H4 (cell line): ENCODE measurements around the gene AUTS2. TPM values are rescaled to one million over a fixed set of nuclear protein-coding genes. Genes with fewer than 3 reads are reported as not detected.
A peak's percentile ranks its signal among the peaks of the same experiment; 100 is the strongest.

Experiments used
- DNase-seq: peaks from one replicate; pipeline ENCODE4 v3.0.0-alpha.2; 2015; ENCODE audit warnings: low spot score
- total RNA-seq: library from RNA; depleted of rRNA; stranded (reverse); fragments of >200 nt; shearing (Covaris generic); gene quantifications from 2 replicates; pipeline ENCODE4 v1.2.3, GENCODE V29; 2014

AUTS2 gene
- total RNA-seq, 1 experiment from 2014 or later: 4.1 TPM

DNA sequence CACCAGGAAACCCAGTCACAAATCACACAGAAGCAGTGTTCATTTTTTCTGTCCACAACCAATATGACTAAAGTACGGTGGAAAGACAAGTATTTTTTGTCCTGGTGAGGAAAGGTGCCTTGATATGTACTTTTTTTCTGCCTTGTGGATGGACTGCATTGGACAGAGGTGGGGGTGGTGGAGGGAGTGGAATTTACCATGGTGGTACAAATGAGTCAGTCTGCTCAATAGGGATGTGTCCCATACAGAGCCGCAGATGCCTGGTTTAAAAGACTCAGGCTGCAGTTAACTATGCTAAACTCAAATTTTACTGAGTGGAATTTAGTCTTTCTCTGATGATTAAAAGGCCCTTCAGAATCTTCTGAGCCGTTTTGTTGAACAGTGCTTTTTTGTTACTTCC lies 859.2 kb downstream of the AUTS2 start:
- no peak for DNase-seq

DNA sequence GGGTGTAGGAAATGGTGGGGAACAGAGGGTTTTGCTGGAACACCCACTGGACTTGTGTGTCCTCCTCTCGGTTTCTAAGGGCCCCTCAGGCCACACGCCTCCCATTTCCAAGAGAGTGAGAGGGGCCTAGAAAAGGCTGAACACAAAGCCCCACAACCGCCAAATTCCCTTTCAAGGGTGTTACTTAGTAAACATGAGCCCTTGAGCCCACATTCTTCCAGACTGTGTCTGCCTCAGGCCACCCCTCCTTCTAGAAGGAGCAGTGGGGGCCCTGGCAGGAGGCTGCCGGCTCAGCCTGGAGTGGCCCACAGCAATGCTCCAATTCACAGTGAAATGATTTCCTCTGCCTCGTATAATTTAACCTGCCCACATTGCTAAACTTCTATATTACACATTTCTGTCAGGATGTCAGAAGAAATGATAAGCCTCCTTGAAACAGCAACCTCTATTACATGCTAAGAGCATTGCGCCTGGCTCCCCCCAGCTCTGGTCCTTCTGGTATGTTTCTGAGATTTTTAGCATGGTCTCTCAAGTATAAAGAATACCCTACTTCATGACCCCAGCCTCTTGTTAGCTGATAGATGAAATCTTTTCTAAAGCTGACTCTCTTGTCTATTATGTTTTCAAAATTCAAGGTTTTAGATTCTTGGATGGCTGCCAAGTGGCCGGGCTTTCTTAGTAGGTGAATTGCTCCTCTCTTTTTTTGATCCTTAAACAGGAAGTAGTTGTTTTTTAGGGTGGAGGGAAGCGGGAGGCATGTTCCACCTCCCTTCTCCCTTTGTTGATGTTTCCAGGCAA lies 859.8 kb downstream of the AUTS2 start:
- DNase-seq: no peak

GRCh38 chr7:70458745-70459144 lies 860.5 kb downstream of the AUTS2 start:
- no peak for DNase-seq

DNA sequence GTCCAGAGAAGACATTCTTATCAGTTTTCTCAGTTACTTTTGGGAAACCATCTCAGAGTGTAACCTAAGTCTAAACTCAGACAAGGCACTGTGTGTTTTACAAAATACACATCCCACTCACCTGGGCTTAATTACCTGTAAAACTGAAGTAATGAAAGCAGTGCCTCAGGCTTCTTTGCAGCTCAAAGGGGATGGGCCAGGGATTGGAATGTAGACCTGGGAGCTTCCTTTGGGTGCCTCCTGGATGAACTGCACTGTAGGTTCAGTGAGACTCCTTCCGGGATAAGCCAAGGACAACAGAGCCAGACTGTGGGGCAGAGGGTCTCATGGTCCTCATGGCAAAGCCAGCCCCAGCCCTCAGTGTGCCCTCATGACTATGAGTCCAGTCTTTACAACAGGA lies 861.3 kb downstream of the AUTS2 start:
- no peak for DNase-seq

DNA sequence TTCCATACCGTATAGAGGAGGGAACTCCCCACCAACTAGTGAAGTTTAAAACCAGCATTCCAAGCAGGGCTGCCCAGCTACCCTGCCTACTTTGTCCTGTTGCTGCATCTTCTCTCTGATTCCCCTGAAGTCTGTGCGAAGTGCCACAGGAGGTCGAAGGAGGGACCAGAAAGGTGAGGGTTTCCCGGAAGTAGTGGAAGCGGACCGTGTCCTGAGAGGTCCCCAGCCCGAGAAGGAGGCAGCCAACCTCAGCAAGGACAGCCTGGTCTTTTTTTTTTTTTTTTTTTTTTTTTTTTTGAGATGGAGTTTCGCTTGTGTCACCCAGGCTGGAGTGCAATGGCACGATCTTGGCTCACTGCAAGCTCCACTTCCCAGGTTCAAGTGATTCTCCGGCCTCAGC lies 861.8 kb downstream of the AUTS2 start:
- no peak for DNase-seq

GRCh38 chr7:70460562-70460961 lies 862.3 kb downstream of the AUTS2 start:
- no peak for DNase-seq

GRCh38 chr7:70463352-70463938 lies 865.2 kb downstream of the AUTS2 start:
- DNase-seq: no peak

DNA sequence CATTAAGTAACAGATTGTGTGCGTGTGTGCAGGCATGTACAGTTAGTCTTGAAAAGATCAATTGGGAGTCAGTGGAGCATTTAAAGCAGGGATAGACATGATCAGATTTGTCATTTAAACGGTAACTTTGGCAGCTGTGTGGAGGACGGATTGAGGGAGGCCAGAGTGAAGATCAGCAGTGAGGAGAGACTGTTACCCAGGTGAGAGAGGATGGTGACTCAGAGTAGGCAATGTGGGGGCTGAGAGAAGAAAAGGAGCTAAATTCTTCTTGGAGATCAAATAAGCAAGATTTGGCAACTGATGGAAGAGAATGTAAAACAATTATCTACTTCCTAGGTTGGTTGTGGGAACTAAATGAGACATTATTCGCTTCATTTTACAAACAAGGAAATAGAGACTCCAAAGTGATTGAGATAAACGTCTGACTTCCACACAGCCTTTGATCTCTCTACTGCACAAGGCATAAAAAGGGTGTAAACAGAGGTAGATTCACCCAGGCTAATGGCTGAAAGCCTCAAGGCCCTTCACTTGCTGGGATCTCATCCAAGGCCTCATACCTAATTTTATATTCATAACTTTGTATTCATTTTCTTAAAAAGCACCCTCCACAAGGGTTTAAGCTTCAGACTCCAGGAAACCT lies 868.6 kb downstream of the AUTS2 start:
- DNase-seq: no peak

GRCh38 chr7:70470746-70471145 lies 872.5 kb downstream of the AUTS2 start:
- DNase-seq: no peak

- DNase-seq: no peak
These were observed 874.4 kb downstream of the AUTS2 start for GRCh38 chr7:70472601-70473237.

DNA sequence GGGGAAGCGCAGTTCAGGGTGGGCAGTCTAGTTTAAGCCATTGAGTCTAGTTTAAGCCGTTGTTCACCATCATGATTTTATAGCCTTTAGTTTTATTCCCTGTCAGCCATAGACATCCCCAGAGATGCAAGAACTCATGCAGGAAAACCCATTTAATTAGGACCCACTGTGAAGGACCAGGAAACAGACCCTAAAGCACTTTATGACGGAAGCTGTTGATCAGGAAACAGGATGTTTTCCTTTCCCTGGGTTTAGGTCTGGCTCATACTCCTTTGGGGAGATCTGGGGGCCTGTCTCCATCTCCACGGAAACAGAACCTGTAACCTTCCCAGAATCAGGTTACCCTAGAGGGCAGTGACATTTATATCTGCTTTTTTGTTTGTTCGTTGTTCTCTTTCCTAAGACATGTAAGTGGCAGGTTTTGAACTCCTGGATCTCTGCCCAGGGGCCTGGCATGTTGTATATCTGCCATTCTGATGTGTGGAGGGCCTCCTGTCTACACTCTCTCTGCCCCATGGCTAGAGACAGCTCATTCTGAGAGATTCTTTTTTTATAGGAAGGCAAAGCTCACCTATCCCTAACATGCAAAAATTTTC lies 876.5 kb downstream of the AUTS2 start:
- DNase-seq: no peak

GRCh38 chr7:70477036-70478010 lies 879.0 kb downstream of the AUTS2 start:
- DNase-seq: peak; percentile 19

GRCh38 chr7:70479153-70480021 lies 881.1 kb downstream of the AUTS2 start:
- no peak for DNase-seq

DNA sequence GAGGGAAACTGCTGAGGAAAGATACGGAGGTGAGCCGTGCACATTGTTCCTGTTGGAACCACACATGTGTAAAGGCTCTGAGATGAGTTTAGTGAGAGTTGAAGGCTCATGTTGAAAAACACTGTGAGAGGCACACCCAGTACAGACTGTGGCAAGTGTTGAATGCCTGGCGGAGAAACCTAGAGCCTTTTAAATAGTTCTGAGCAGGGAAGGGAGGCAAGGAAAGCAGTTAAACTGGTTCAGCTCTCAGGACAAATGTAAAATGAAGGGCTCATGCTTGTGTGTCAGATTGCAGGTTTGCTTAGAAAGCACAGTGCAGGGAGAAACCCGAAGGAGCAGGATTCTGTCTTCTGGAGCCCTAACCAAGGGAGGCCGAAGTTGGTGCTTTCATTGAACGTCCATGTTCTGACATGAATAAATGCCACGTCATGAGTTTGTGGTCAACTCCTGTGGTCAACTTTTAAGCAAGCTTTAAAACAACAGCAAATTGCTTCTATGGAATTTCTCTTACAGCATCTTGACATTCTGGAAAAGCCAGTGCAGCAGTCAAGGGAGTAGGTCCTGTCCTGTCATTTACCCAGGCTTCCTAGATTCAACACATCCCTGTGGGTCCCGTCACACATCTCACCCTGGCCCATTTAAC lies 882.8 kb downstream of the AUTS2 start:
- peak; percentile 70 for DNase-seq

- no peak for DNase-seq
These were observed 883.4 kb downstream of the AUTS2 start for GRCh38 chr7:70481570-70482123.

GRCh38 chr7:70484255-70484654 lies 886.0 kb downstream of the AUTS2 start:
- DNase-seq: peak; percentile 60

DNA sequence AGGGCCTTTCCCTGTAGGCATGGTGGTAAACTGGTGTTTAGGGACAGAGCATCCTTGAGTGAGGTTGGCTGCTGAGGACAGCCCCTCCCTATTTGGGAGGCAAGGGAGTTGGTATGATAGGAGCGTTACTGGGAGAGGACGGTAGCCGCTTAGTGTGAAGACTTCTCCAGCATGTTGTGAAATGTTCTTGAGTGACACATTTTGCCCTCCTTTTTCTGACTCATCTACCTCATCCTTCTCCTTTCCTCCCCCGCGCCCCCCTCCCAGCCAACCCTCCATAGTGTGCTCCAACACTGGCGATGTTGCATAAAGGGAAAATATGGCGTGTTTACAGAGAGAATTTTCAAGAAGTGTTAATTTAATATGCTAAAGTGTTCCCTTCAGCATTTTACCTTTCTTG lies 888.7 kb downstream of the AUTS2 start:
- DNase-seq: no peak

DNA sequence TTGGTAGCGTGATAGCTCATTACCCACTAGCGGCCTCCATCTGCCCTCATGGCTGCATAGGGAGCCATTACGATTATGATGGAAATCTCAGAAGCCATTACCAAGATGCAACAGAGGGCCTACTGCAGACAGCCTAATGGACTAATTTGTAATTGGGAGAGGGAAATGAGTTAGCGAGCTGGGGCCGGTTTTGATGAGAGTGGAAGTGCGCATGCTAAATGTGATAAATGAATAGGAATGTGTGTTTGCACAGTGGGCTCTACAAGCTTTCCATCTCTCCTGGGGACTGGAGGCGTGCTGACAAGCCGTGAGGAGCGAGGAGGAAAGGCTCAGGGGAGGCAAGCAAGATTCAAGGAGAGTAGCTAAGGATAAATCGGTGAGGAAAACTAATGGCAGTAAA lies 889.2 kb downstream of the AUTS2 start:
- no peak for DNase-seq

- no peak for DNase-seq
These were observed 889.6 kb downstream of the AUTS2 start for GRCh38 chr7:70487886-70488285.
